Measurements from ENCODE around the gene ASB5.

Gene ASB5

GRCh38 chr4:176277162-176277904, 8.3 kb upstream of the ASB5 start:
- DNase-seq (ENCODE audit: low spot score): peak; percentile 57

- no peak for DNase-seq (ENCODE audit: low spot score)
These were observed 7.7 kb upstream of the ASB5 start for GRCh38 chr4:176276710-176277109.

GRCh38 chr4:176274441-176274840, 5.4 kb upstream of the ASB5 start:
- no peak for DNase-seq (ENCODE audit: low spot score)

- no peak for DNase-seq (ENCODE audit: low spot score)
These were observed 4.7 kb upstream of the ASB5 start for GRCh38 chr4:176273736-176274135.

GRCh38 chr4:176272799-176273198, 3.8 kb upstream of the ASB5 start:
- DNase-seq (ENCODE audit: low spot score): no peak

GRCh38 chr4:176271749-176272148, 2.7 kb upstream of the ASB5 start:
- DNase-seq (ENCODE audit: low spot score): no peak

GRCh38 chr4:176270669-176271068, 1.6 kb upstream of the ASB5 start:
- no peak for DNase-seq (ENCODE audit: low spot score)

- DNase-seq (ENCODE audit: low spot score): no peak
These were observed 3.0 kb downstream of the ASB5 start for GRCh38 chr4:176266026-176266425.

GRCh38 chr4:176262243-176262642, 6.8 kb downstream of the ASB5 start:
- no peak for DNase-seq (ENCODE audit: low spot score)

GRCh38 chr4:176261481-176261880, 7.5 kb downstream of the ASB5 start:
- DNase-seq (ENCODE audit: low spot score): no peak

GRCh38 chr4:176261018-176261417, 8.0 kb downstream of the ASB5 start:
- DNase-seq (ENCODE audit: low spot score): no peak

- DNase-seq (ENCODE audit: low spot score): no peak
These were observed 9.5 kb downstream of the ASB5 start for GRCh38 chr4:176259330-176260090.

- no peak for DNase-seq (ENCODE audit: low spot score)
These were observed 10.9 kb downstream of the ASB5 start for GRCh38 chr4:176258135-176258534.

GRCh38 chr4:176256921-176257320, 12.1 kb downstream of the ASB5 start:
- no peak for DNase-seq (ENCODE audit: low spot score)

GRCh38 chr4:176242764-176243347, 26.2 kb downstream of the ASB5 start:
- no peak for DNase-seq (ENCODE audit: low spot score)

GRCh38 chr4:176241703-176242102, 27.3 kb downstream of the ASB5 start:
- no peak for DNase-seq (ENCODE audit: low spot score)

GRCh38 chr4:176238826-176239225, 30.2 kb downstream of the ASB5 start:
- no peak for DNase-seq (ENCODE audit: low spot score)

GRCh38 chr4:176238157-176238610, 30.8 kb downstream of the ASB5 start:
- no peak for DNase-seq (ENCODE audit: low spot score)

GRCh38 chr4:176236946-176237345, 32.1 kb downstream of the ASB5 start:
- no peak for DNase-seq (ENCODE audit: low spot score)

- DNase-seq (ENCODE audit: low spot score): no peak
These were observed 38.2 kb downstream of the ASB5 start for GRCh38 chr4:176230836-176231235.

GRCh38 chr4:176229645-176230044, 39.4 kb downstream of the ASB5 start:
- DNase-seq (ENCODE audit: low spot score): no peak

GRCh38 chr4:176226736-176227135, 42.3 kb downstream of the ASB5 start:
- no peak for DNase-seq (ENCODE audit: low spot score)

- no peak for DNase-seq (ENCODE audit: low spot score)
These were observed 45.5 kb downstream of the ASB5 start for GRCh38 chr4:176223561-176223960.
